Measurements from ENCODE around the gene UBA6.

- no peak for TF ChIP-seq BHLHE40 (IDR thresholded peaks at IDR 0.05; ENCODE audit: low read depth, low read length)
- no peak for TF ChIP-seq MXI1 (IDR thresholded peaks at IDR 0.05; ENCODE audit: borderline replicate concordance, low read depth, low read length)
- TF ChIP-seq POLR2A (IDR thresholded peaks at IDR 0.05; ENCODE audit: low read depth, low read length) = no peak
- no peak for TF ChIP-seq CTCF (conservative IDR thresholded peaks at IDR 0.05; ENCODE audit: low read depth, low read length)
Measured at GRCh38 chr4:67635331-67635730, 65.6 kb downstream of the UBA6 start.
